OCI-LY3 (cell line): ENCODE results near the gene NTNG2.
A peak's percentile ranks its signal among the peaks of the same experiment; 100 is the strongest.

ENCODE experiments used
- H2AFZ ChIP-seq: fragments of 200-600, 300-600 bp; shearing (Covaris generic); 2 replicates; pipeline ENCODE4 v1.6.0; 2014; ENCODE audit warnings: antibody characterized with exemption, low read depth, low read length
- H3K27ac ChIP-seq: fragments of 200-600, 300-600 bp; sonication (generic); 2 replicates; pipeline ENCODE4 v1.5.1; 2014; ENCODE audit warnings: mild to moderate bottlenecking, low read length, moderate library complexity, mixed read lengths
- H3K27me3 ChIP-seq: fragments of 200-600, 300-600 bp; sonication (generic); 2 replicates; pipeline ENCODE4 v1.6.1; 2014; ENCODE audit warnings: low read depth, low read length, mixed read lengths
- H3K36me3 ChIP-seq: fragments of 200-600, 300-600 bp; sonication (generic); replicated peaks from 2 replicates; pipeline ENCODE3; 2014; ENCODE audit warnings: low read depth, low read length, mixed read lengths
- H3K4me1 ChIP-seq: fragments of 300-600, 200-600 bp; sonication (generic); 2 replicates; pipeline ENCODE4 v1.6.1; 2014; ENCODE audit warnings: low read length, mixed read lengths
- H3K4me2 ChIP-seq: fragments of 200-600, 300-600 bp; sonication (generic); 2 replicates; pipeline ENCODE4 v1.6.1; 2014; ENCODE audit warnings: low read length, mixed read lengths
- H3K4me3 ChIP-seq: fragments of 300-600, 200-600 bp; sonication (generic); 2 replicates; pipeline ENCODE4 v1.5.1; 2014; ENCODE audit warnings: antibody characterized with exemption, mild to moderate bottlenecking, low read length, moderate library complexity
- H3K79me2 ChIP-seq: fragments of 300-600, 200-600 bp; shearing (Covaris generic); 2 replicates; pipeline ENCODE4 v1.6.1; 2014; ENCODE audit warnings: mild to moderate bottlenecking, low read length, mixed read lengths
- H3K9ac ChIP-seq: fragments of 300-600, 200-600 bp; shearing (Covaris generic); 2 replicates; pipeline ENCODE4 v1.6.0; 2014; ENCODE audit warnings: mild to moderate bottlenecking, low read length, moderate library complexity
- H3K9me3 ChIP-seq: fragments of 200-600, 300-600 bp; shearing (Covaris generic); 2 replicates; pipeline ENCODE4 v1.6.1; 2014; ENCODE audit warnings: low read length, mixed read lengths; ENCODE audit not compliant: insufficient read depth
- H4K20me1 ChIP-seq: fragments of 200-600, 300-600 bp; sonication (generic); 2 replicates; pipeline ENCODE4 v1.6.1; 2016; ENCODE audit warnings: low read length, mixed read lengths; ENCODE audit not compliant: insufficient read depth
- EZH2phosphoT487 ChIP-seq: fragments of 200-600 bp; shearing (Covaris generic); IDR thresholded peaks from 2 replicates; pipeline ENCODE4 v1.6.1; 2018; ENCODE audit warnings: antibody characterized with exemption, mixed run types, low read depth
- TF ChIP-seq, protein P1 (sequence below): fragments of 200-600, 300-600 bp; sonication (generic); IDR thresholded peaks from 2 replicates; pipeline ENCODE4 v1.5.1; 2014; ENCODE audit warnings: antibody characterized with exemption, low read length, low read depth

The NTNG2 gene

DNA sequence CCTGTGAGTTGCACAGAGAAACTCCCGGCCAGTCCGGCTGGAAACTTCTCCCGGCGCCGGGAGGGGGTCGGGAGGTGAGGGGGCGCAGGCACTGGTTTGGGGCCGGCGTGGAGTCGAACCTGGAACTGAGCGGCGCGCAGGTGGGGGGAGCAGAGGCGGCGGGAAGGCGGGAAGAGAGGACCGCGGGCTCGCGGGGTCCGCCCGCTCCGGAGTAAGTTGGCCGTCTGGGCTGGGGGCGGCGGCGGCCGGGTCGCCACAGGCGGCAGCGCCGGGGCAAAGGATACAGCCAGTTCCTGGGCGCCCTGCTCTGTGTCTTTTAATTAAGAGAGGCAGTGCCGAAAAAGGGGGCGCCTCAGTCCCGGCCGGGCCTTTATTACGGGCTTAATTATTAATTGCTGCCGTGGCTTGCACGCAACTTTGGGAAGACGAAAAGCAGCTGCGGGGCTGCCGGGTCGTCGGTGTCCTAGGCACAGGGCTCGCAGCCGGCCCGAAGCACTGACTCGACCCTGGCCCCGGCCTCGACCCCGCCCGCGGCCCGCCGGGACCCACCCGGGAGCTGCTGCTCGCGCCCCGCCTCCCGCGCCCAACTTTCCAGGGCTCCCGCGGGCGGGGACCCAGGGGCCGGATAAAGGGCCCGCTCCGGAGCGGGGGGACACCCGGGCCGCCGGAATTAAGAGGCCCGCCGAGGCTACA lies 1.1 kb downstream of the NTNG2 start:
- Histone ChIP-seq H3K27me3 (peaks cover 61% of the 10 kb centered on the region), H3K4me3 (peak overlapping the region; percentile 96), H3K36me3 (no peaks in the 10 kb centered on the region), H3K79me2 (no peaks in the 10 kb centered on the region), H3K27ac (no peak overlapping the region), H3K4me1 (peaks cover 12% of the 10 kb centered on the region), H2AFZ (no peak overlapping the region), H3K4me2 (peak overlapping the region; percentile 94), H4K20me1 (no peaks in the 10 kb centered on the region), H3K9me3 (no peaks in the 10 kb centered on the region), H3K9ac (peak overlapping the region; percentile 61)
- TF ChIP-seq, protein P1, sequence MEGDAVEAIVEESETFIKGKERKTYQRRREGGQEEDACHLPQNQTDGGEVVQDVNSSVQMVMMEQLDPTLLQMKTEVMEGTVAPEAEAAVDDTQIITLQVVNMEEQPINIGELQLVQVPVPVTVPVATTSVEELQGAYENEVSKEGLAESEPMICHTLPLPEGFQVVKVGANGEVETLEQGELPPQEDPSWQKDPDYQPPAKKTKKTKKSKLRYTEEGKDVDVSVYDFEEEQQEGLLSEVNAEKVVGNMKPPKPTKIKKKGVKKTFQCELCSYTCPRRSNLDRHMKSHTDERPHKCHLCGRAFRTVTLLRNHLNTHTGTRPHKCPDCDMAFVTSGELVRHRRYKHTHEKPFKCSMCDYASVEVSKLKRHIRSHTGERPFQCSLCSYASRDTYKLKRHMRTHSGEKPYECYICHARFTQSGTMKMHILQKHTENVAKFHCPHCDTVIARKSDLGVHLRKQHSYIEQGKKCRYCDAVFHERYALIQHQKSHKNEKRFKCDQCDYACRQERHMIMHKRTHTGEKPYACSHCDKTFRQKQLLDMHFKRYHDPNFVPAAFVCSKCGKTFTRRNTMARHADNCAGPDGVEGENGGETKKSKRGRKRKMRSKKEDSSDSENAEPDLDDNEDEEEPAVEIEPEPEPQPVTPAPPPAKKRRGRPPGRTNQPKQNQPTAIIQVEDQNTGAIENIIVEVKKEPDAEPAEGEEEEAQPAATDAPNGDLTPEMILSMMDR: no peak
- TF ChIP-seq EZH2phosphoT487: no peak; the same call in 1 of the 2 replicates

DNA sequence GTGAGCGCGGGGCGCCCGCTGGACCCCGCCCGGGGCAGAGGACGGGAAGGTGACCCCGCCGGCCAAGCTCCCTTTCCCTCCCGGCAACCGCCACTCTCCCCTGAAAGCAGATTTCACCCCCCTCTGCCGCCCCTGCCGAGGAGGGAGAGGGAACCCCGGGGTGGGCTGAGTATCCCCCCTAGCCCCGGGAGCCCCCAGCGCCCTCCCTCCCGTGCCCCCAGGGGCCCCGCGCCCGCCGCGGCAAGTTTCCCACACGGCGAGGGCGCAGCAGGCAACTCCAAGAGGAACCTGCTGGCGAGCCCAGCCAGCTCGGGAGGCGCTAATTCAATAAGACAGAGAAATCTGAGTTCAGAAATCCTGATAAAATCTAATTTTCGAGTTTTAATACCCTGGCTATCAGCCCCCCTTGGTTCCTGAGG lies 1.6 kb downstream of the NTNG2 start:
- TF ChIP-seq, protein P1: no peak
- no peak for TF ChIP-seq EZH2phosphoT487
- Histone ChIP-seq H3K27me3 (peaks cover 62% of the 10 kb centered on the region), H3K27ac (no peak overlapping the region), H3K9me3 (no peaks in the 10 kb centered on the region), H4K20me1 (no peaks in the 10 kb centered on the region), H3K4me1 (peaks cover 12% of the 10 kb centered on the region), H3K4me3 (peak overlapping the region; percentile 96), H2AFZ (no peak overlapping the region), H3K4me2 (peak overlapping the region; percentile 94), H3K36me3 (no peaks in the 10 kb centered on the region), H3K79me2 (no peaks in the 10 kb centered on the region), H3K9ac (no peak overlapping the region)

DNA sequence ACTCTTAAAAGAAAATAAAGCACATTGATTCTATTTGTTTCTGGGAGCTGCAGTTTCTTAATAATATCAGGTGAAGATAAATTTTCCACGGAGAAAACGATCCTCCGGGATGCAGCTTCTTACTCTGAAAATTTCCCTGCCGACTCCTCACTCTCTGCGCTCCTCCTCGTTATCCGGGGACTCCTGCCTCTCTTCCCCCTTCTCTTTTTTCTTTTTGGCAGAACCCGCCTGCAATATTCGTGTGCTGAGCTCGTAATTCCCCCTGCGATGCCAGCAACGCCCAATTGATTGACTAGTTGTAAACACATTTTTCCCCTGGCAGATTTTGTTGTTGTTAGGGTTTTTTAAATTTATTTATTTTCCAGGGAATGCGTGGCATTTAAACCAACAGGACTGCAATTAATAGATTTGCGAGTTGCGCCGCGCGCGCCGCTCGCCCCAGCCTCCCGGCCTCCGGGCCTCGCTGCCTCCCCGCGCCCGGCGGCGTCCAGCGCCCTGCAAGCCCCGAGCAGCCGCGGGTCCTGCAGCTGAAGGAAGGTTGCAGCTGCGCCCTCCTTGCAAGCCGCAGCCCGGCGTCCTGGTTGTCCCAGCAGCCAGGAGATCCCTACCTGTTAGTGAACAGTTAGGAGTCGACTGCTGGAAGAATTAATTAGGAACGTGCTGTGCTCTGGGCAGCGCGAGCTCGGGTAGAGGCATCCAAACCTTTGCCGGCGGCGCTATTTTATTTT lies 2.2 kb downstream of the NTNG2 start:
- H3K4me3 ChIP-seq: no peak overlapping the region
- no peak overlapping the region for H3K9ac ChIP-seq
- H3K9me3 ChIP-seq: no peaks in the 10 kb centered on the region
- peaks cover 63% of the 10 kb centered on the region for H3K27me3 ChIP-seq
- H3K79me2 ChIP-seq: no peaks in the 10 kb centered on the region
- no peak for TF ChIP-seq EZH2phosphoT487
- TF ChIP-seq, protein P1: no peak
- no peaks in the 10 kb centered on the region for H3K36me3 ChIP-seq
- H3K27ac ChIP-seq: no peak overlapping the region
- H2AFZ ChIP-seq: no peak overlapping the region
- no peaks in the 10 kb centered on the region for H4K20me1 ChIP-seq
- no peak overlapping the region for H3K4me2 ChIP-seq
- peaks cover 12% of the 10 kb centered on the region for H3K4me1 ChIP-seq

DNA sequence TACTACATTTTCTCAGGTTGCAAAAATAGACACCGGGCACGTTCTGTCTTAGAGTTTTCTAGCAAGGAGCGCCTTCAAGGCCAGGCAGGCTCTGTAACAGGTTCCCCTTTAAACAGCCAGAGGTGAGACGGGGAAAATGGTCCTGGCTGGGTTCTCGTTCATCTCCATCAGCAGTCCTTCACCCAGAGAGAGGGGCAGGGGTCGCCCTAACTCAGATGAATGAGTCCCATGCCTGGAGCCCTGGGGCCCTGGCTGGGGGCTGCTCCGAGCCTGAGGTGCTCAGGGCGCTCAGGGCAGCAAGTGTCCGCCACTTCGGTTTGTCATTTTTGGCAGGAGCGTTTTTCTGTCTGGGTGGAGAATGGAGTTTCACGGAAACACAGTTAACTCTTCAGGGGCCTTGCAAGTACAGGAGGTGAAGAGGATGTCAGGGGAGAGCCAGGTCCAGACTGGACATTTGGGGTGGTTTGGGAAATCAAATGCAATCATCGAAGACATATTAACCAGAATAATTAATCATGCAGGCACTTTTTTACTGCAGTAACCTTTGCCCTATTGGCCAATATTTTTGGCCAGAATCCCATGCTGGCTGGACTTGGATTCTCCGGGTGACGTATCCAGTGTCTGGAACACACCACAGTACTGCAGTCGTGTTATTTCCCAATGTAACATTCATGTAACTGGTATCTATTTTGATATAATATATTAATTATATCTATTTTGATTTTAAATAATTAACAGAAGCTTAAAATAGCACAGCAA lies 2.9 kb downstream of the NTNG2 start:
- no peaks in the 10 kb centered on the region for H3K9me3 ChIP-seq
- H3K27ac ChIP-seq: no peak overlapping the region
- no peaks in the 10 kb centered on the region for H3K79me2 ChIP-seq
- no peaks in the 10 kb centered on the region for H3K36me3 ChIP-seq
- no peak overlapping the region for H2AFZ ChIP-seq
- H3K4me1 ChIP-seq: peaks cover 12% of the 10 kb centered on the region
- H3K27me3 ChIP-seq: peaks cover 58% of the 10 kb centered on the region
- H3K9ac ChIP-seq: no peak overlapping the region
- TF ChIP-seq, protein P1: no peak
- TF ChIP-seq EZH2phosphoT487: no peak
- no peak overlapping the region for H3K4me2 ChIP-seq
- H3K4me3 ChIP-seq: no peak overlapping the region
- no peaks in the 10 kb centered on the region for H4K20me1 ChIP-seq
